Astrocyte (in vitro differentiated cells and primary cell): ENCODE data around the gene DPYSL3.

Source experiments
- EZH2 ChIP-seq: IDR thresholded peaks from 2 replicates; pipeline ENCODE4 v1.6.1; 2012; ENCODE audit warnings: mild to moderate bottlenecking, low read length, inconsistent platforms; ENCODE audit not compliant: insufficient read depth
- TF ChIP-seq, protein P1 (sequence below): IDR thresholded peaks from 2 replicates; pipeline ENCODE4 v1.5.1; 2011; ENCODE audit warnings: low read depth, mild to moderate bottlenecking, inconsistent platforms, low read length, moderate library complexity; ENCODE audit not compliant: insufficient read depth

DNA sequence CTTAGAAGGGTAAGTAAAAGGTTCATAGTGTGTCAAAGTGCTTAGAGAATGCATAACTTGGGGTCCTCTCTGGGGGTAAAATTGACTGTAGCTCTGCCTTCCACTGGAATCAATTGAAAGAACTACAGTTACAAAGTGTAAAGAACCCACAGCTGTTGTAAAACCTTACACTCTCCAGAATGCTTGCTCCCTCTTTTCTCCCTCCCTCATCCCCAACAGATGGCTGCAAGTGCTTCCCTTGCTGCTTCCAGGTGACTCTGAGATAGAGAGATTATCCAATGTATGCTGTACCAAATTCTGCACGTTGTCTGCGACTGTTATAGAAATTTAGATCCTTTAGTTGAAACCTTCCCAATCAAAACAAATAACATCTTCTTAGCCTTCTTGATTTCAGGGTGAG is 149.1 kb downstream of the DPYSL3 start:
- TF ChIP-seq, protein P1, sequence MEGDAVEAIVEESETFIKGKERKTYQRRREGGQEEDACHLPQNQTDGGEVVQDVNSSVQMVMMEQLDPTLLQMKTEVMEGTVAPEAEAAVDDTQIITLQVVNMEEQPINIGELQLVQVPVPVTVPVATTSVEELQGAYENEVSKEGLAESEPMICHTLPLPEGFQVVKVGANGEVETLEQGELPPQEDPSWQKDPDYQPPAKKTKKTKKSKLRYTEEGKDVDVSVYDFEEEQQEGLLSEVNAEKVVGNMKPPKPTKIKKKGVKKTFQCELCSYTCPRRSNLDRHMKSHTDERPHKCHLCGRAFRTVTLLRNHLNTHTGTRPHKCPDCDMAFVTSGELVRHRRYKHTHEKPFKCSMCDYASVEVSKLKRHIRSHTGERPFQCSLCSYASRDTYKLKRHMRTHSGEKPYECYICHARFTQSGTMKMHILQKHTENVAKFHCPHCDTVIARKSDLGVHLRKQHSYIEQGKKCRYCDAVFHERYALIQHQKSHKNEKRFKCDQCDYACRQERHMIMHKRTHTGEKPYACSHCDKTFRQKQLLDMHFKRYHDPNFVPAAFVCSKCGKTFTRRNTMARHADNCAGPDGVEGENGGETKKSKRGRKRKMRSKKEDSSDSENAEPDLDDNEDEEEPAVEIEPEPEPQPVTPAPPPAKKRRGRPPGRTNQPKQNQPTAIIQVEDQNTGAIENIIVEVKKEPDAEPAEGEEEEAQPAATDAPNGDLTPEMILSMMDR: no peak
- no peak for TF ChIP-seq EZH2
